A549 (cell line): ENCODE results near the gene LENG8. TPM values are rescaled to one million over a fixed set of nuclear protein-coding genes. Genes with fewer than 3 reads are reported as not detected.
A peak's percentile ranks its signal among the peaks of the same experiment; 100 is the strongest.
"Not testable (repeated sequence)": the region's sequence is repeated elsewhere in the genome, so short reads cannot be mapped to it uniquely, and the experiment has no call there.

ENCODE experiments used
- ATAC-seq, 2 experiments: fragments of 200-7000 bp in 1 of 2; fragments of >200 bp in 1 of 2; cut with Nextera tagmentation in 1 of 2; cut with Tn5 transposase in 1 of 2; 3 replicates each; pipeline versions ENCODE4 v1.8.0 to v1.9.1; 2018 to 2020; ENCODE audit warnings: mild to moderate bottlenecking in 1 of 2, moderate library complexity in 1 of 2
- CTCF ChIA-PET: fragments of 300-600 bp; sonication (Branson Sonifier 250); formaldehyde crosslinking; extraction: SDS; loops from one replicate; lab custom pipeline; 2021; ENCODE audit warnings: antibody characterized with exemption, inconsistent platforms; lab: Yijun Ruan, JAX
- POLR2A ChIA-PET: fragments of 350-600 bp; formaldehyde crosslinking; extraction: SDS; loops from one replicate; lab custom pipeline; 2021; ENCODE audit warnings: antibody characterized with exemption, inconsistent platforms; lab: Yijun Ruan, JAX
- DNase-seq, 2 experiments: peaks; one replicate each; pipeline versions ENCODE4 v3.0.0 to v3.0.0-alpha.2; 2011 to 2016; ENCODE audit warnings: low read depth in 1 of 2, low spot score in 1 of 2
- FAIRE-seq: peaks from 2 replicates; lab custom pipeline; 2011; peaks lifted over from hg19 to GRCh38; lab: Jason Lieb, UNC
- H3K27ac ChIP-seq, 2 experiments: fragments of >200 bp; sonication (Bioruptor Twin); formaldehyde crosslinking; 3 replicates each; pipeline ENCODE4 v1.5.1; 2016 to 2017
- H3K4me1 ChIP-seq: fragments of >200 bp; sonication (Bioruptor Twin); formaldehyde crosslinking; 3 replicates; pipeline ENCODE4 v1.6.1; 2016
- H3K4me2 ChIP-seq: fragments of >200 bp; sonication (Bioruptor Twin); formaldehyde crosslinking; 3 replicates; pipeline ENCODE4 v1.6.1; 2016
- H3K4me3 ChIP-seq: fragments of >200 bp; sonication (Bioruptor Twin); formaldehyde crosslinking; 3 replicates; pipeline ENCODE4 v1.5.1; 2016
- H3K9me3 ChIP-seq: fragments of >200 bp; sonication (Bioruptor Twin); formaldehyde crosslinking; 3 replicates; pipeline ENCODE4 v1.6.1; 2016
- CBX8 ChIP-seq: fragments of 200-600 bp; sonication (generic); IDR thresholded peaks from 2 replicates; pipeline ENCODE4 v1.6.1; 2016
- CEBPB ChIP-seq, 2 experiments: fragments of >200 bp in 1 of 2; sonication (Bioruptor Twin) in 1 of 2; formaldehyde crosslinking in 1 of 2; IDR thresholded peaks; 2 replicates each; pipeline ENCODE4 v1.6.1; 2012 to 2016
- CHD4 ChIP-seq: fragments of 200-600 bp; sonication (generic); IDR thresholded peaks from 2 replicates; pipeline ENCODE4 v1.6.1; 2016; ENCODE audit warnings: antibody characterized with exemption, mild to moderate bottlenecking, borderline replicate concordance
- EHMT2 ChIP-seq: fragments of 200-600 bp; sonication (generic); IDR thresholded peaks from 2 replicates; pipeline ENCODE4 v1.6.1; 2016; ENCODE audit warnings: antibody characterized with exemption, low read depth, mild to moderate bottlenecking, moderate library complexity
- HDAC2 ChIP-seq: fragments of 200-600 bp; sonication (generic); IDR thresholded peaks from 2 replicates; pipeline ENCODE4 v1.6.1; 2016
- MYC ChIP-seq: IDR thresholded peaks from 2 replicates; pipeline ENCODE4 v1.6.1; 2012; ENCODE audit warnings: mild to moderate bottlenecking, inconsistent platforms, low read length, improper control_type of control experiment, borderline replicate concordance
- NFE2L2 ChIP-seq: fragments of 150-350 bp; conservative IDR thresholded peaks from 2 replicates; pipeline ENCODE4 v1.6.1; 2014; ENCODE audit warnings: low read length
- RARB ChIP-seq: fragments of 250-450 bp; sonication (Bioruptor Pico); IDR thresholded peaks from 2 replicates; pipeline ENCODE4 v1.8.0; 2021; ENCODE audit warnings: mild to moderate bottlenecking, moderate library complexity
- RCOR1 ChIP-seq: fragments of 150-350 bp; IDR thresholded peaks from 2 replicates; pipeline ENCODE4 v1.6.1; 2014; ENCODE audit warnings: antibody characterized with exemption, low read length, low read depth
- REST ChIP-seq: fragments of 200-600 bp; sonication (generic); IDR thresholded peaks from 2 replicates; pipeline ENCODE4 v1.6.1; 2016; ENCODE audit warnings: antibody characterized with exemption, mild to moderate bottlenecking, moderate library complexity
- RFX5 ChIP-seq: fragments of 450-650 bp; IDR thresholded peaks from 2 replicates; pipeline ENCODE4 v1.7.1; 2014; ENCODE audit warnings: antibody characterized with exemption, mild to moderate bottlenecking, moderate library complexity
- TFCP2L1 ChIP-seq: fragments of 250-450 bp; sonication (Bioruptor Pico); IDR thresholded peaks from 2 replicates; pipeline ENCODE4 v1.5.0; 2021; ENCODE audit warnings: mild to moderate bottlenecking
- ZFP36 ChIP-seq: fragments of 450-650 bp; IDR thresholded peaks from 2 replicates; pipeline ENCODE4 v1.6.1; 2014; ENCODE audit warnings: borderline replicate concordance; ENCODE audit not compliant: partially characterized antibody
- WGBS: methylation state at CpG from one replicate; pipeline ENCODE4 v1.1.6; 2017; ENCODE audit errors: missing lambda C conversion rate; 5-methylcytosine and 5-hydroxymethylcytosine counted together
- polyA plus RNA-seq, 4 experiments: library from polyadenylated mRNA; depleted of rRNA in 3 of 4; stranded (reverse); fragments of >200 nt; fragmentation: RNase III in 1 of 4; extraction: RNeasy Plus Mini Kit Qiagen cat#74134 plus additional on column Dnase treatment in 1 of 4; gene quantifications; 2 replicates in 3 of 4; 3 replicates in 1 of 4; pipeline ENCODE4 v1.2.3, GENCODE V29; 2011 to 2017

LENG8 gene
- polyA plus RNA-seq, 2 of the 4 experiments (the other 2 are of a cell fraction), result 30.6 to 140 TPM

DNA sequence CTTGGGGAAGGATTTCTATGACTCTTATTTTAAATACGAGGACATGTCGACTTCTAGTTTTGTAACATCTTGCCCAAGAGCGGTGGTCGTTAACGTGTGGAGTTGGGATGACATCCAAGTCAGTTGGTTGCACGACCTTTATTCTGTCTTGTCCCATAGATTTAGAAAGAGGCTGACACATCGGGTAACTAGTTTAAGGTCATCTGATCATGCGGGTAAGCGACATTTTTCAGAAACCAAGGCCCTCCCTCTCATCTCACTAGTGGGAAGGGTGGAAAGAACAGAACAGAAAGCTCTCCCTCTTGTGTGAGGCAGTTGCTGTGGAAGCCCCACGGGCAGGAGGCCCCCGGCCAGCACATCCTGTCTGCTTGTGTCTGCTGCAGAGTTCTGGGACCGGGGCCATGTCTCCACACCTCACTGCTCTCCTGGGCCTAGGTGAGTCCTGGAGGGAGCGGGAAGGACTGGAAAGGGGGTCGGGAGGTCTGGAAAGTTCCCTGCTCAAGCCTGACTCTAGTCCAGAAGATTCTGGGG is 53.6 kb downstream of the LENG8 start, which contains the start of gene LAIR2:
Gene LAIR2, plus strand, starts transcription at position 314 of the 531 bp plus-strand sequence. Its CDS starts 88 bp downstream, at position 402.
- FAIRE-seq, result no peak
- ChIA-PET CTCF (no interaction called here), POLR2A (no interaction called here)
- no peak for DNase-seq
- WGBS, result 18% methylated on average over 12 of the region's 14 CpGs
- H3K27ac ChIP-seq, result no peak within 1 kb of the TSS
- H3K4me1 ChIP-seq, result no peaks in the 10 kb centered on the region
- 0 out of 3 replicates have a peak, but pooled peaks cover 3% of the 10 kb centered on the region for H3K9me3 ChIP-seq
- H3K4me2 ChIP-seq, result no peak within 1 kb of the TSS
- no peak for ATAC-seq
- H3K4me3 ChIP-seq, result no peak within 1 kb of the TSS
- TF ChIP-seq ZFP36 (no peak), CHD4 (no peak)

DNA sequence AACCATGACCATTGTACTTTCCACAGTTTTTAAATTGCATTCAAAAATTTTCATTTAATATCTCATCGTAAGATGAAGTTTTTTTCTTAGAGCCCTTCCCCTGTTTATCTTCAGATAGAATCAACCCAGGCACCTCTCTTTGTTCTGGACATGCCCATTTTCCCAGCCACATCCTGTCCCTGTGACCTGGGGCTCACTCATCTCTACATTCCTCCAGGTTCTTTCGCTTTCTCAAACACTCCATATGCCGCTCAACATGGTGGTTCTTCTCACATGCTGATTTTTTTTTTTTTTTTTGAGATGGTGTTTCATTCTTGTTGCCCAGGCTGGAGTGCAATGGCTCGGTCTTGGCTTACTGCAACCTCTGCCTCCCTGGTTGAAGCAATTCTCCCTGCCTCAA is 56.5 kb downstream of the LENG8 start:
- FAIRE-seq, DNase-seq, ATAC-seq, H3K27ac ChIP-seq, H3K4me1 ChIP-seq, H3K4me2 ChIP-seq, H3K4me3 ChIP-seq, POLR2A ChIA-PET, H3K9me3 ChIP-seq: not testable (repeated sequence)
- WGBS, result 30% methylated on average over 4 of the region's 4 CpGs
- CTCF ChIA-PET, result interaction anchor here (2.0 kb wide), 1 partner anchor 27 kb away, joined by 6 read pairs; no protein-coding TSS in a partner anchor

DNA sequence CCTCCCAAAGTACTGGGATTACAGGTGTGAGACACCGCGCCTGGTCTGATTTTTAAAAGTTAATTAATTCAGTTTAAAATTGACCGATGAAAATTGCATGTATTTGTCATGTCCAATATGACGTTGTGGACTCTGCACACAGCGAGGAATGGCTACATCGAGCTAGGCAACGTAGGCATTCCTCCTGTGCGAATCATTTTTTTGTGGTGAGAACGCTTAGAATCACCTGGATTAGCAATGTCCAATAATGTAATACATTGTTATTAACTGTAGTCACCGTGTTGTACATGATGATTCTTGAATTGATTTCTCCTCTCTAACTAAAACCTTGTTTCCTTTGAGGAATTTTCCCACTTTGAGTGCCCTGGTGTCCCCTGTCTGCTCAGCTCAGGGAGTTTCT is 57.1 kb downstream of the LENG8 start:
- H3K4me2 ChIP-seq, result no peak overlapping the region
- POLR2A ChIA-PET, result no interaction called here
- H3K4me1 ChIP-seq, result no peaks in the 10 kb centered on the region
- no peak overlapping the region for H3K4me3 ChIP-seq
- CTCF ChIA-PET, result interaction anchor here (1.1 to 2.0 kb wide), 2 partner anchors 11 to 27 kb away, joined by 5 to 6 read pairs; no protein-coding TSS in a partner anchor
- ATAC-seq, result no peak
- 31% methylated on average over 10 of the region's 10 CpGs for WGBS
- H3K9me3 ChIP-seq, result 0 out of 3 replicates have a peak, but pooled peaks cover 3% of the 10 kb centered on the region
- no peak for FAIRE-seq
- no peak for TF ChIP-seq EHMT2
- TF ChIP-seq RARB (CRISPR knock-in tag), result no peak
- TF ChIP-seq TFCP2L1, result no peak
- no peak for TF ChIP-seq CBX8
- H3K27ac ChIP-seq, result no peak overlapping the region
- DNase-seq, result no peak

GRCh38 chr19:54507038-54507717 is 58.2 kb downstream of the LENG8 start:
- H3K4me1 ChIP-seq, FAIRE-seq, H3K4me2 ChIP-seq, H3K4me3 ChIP-seq, H3K9me3 ChIP-seq, H3K27ac ChIP-seq, ATAC-seq, DNase-seq, POLR2A ChIA-PET: not testable (repeated sequence)
- CTCF ChIA-PET, result interaction anchor here (1.1 to 2.0 kb wide), 2 partner anchors 12 to 29 kb away, joined by 5 to 6 read pairs; no protein-coding TSS in a partner anchor
- 21% methylated on average over 7 of the region's 15 CpGs for WGBS

DNA sequence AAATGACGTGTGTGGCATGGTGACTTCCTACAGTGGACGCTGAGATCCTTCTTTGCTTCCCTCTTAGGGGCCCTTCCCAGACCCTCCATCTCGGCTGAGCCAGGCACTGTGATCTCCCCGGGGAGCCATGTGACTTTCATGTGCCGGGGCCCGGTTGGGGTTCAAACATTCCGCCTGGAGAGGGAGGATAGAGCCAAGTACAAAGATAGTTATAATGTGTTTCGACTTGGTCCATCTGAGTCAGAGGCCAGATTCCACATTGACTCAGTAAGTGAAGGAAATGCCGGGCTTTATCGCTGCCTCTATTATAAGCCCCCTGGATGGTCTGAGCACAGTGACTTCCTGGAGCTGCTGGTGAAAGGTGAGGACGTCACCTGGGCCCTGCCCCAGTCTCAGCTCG is 58.8 kb downstream of the LENG8 start:
- Histone ChIP-seq H3K9me3 (0 out of 3 replicates have a peak, but pooled peaks cover 3% of the 10 kb centered on the region), H3K4me3 (no peak overlapping the region), H3K27ac (no peak overlapping the region), H3K4me2 (no peak overlapping the region), H3K4me1 (no peaks in the 10 kb centered on the region)
- DNase-seq (no peak), FAIRE-seq (no peak), ATAC-seq (no peak; a peak in 1 of 6 replicates)
- TF ChIP-seq RCOR1 (no peak), TFCP2L1 (no peak), NFE2L2 (no peak), CEBPB (IDR thresholded peaks at IDR 0.05) (no peak), MYC (no peak), RFX5 (no peak), HDAC2 (no peak), REST (no peak)
- WGBS, result 3% methylated on average over 12 of the region's 12 CpGs
- ChIA-PET POLR2A (no interaction called here), CTCF (no interaction called here)

GRCh38 chr19:54508487-54508886 is 59.5 kb downstream of the LENG8 start:
- H3K4me3 ChIP-seq, CTCF ChIA-PET, H3K4me2 ChIP-seq, H3K9me3 ChIP-seq, H3K27ac ChIP-seq, POLR2A ChIA-PET, DNase-seq, FAIRE-seq, H3K4me1 ChIP-seq: not testable (repeated sequence)
- peak in 1 of 2 experiments; percentile 10; a peak in 1 of 6 replicates for ATAC-seq
- 25% methylated on average over 2 of the region's 3 CpGs for WGBS

GRCh38 chr19:54509200-54509940 is 60.4 kb downstream of the LENG8 start:
- H3K27ac ChIP-seq, CTCF ChIA-PET, H3K4me3 ChIP-seq, DNase-seq, H3K9me3 ChIP-seq, POLR2A ChIA-PET, H3K4me2 ChIP-seq, H3K4me1 ChIP-seq: not testable (repeated sequence)
- 0% methylated on average over 4 of the region's 21 CpGs for WGBS
- FAIRE-seq (peak; percentile 63), ATAC-seq (peak; percentile 65 to 83)
